HepG2 (cell line): ENCODE results near the gene DGKB. TPM values are rescaled to one million over a fixed set of nuclear protein-coding genes. Genes with fewer than 3 reads are reported as not detected.

ENCODE experiments used
- ATAC-seq: fragments of 200-7000 bp; cut with Tn5 transposase; 3 replicates; pipeline ENCODE4 v1.9.1; 2020; ENCODE audit warnings: mild to moderate bottlenecking, moderate library complexity
- BruUV-seq: library from RNA; stranded (reverse); fragments of 400-500 nt; replicated peaks from 2 replicates; lab custom pipeline; 2021; lab: Mats Ljungman, UMichigan
- CTCF ChIA-PET: fragments of 300-600 bp; formaldehyde crosslinking; extraction: SDS; loops from one replicate; lab custom pipeline; 2021; ENCODE audit warnings: low total read pairs, inconsistent platforms, low intra/inter-chr PET ratio; lab: Yijun Ruan, JAX
- POLR2A ChIA-PET: fragments of 350-600 bp; sonication (Branson Sonifier 250); formaldehyde crosslinking; loops from one replicate; lab custom pipeline; 2020; ENCODE audit warnings: antibody characterized with exemption, inconsistent platforms; lab: Yijun Ruan, JAX
- DNase-seq: peaks from one replicate; pipeline ENCODE4 v3.0.0-alpha.2; 2015; ENCODE audit warnings: low spot score
- FAIRE-seq: peaks from 3 replicates; lab custom pipeline; 2011; peaks lifted over from hg19 to GRCh38; lab: Jason Lieb, UNC
- H2AFZ ChIP-seq: one replicate; pipeline ENCODE4 v1.6.1; 2011; ENCODE audit warnings: low read length, inconsistent platforms
- H3K27ac ChIP-seq: fragments of 300-600 bp; 3 replicates; pipeline ENCODE4 v1.8.0; 2011; ENCODE audit warnings: mixed run types, mild to moderate bottlenecking, mixed read lengths, low read length, inconsistent platforms; ENCODE audit not compliant: insufficient read depth; ENCODE audit errors: extremely low read length
- H3K27me3 ChIP-seq, 2 experiments: fragments of 200-600 bp in 1 of 2; 2 replicates in 1 of 2; 3 replicates in 1 of 2; pipeline versions ENCODE4 v1.6.0 to v1.8.0; 2011; ENCODE audit warnings: low read length in 2 of 2, mild to moderate bottlenecking in 2 of 2, moderate library complexity in 2 of 2, inconsistent platforms in 1 of 2; ENCODE audit not compliant: insufficient read depth in 2 of 2, control insufficient read depth in 1 of 2
- H3K36me3 ChIP-seq, 2 experiments: fragments of 200-600 bp in 1 of 2; replicated peaks in 1 of 2; 2 replicates in 1 of 2; 3 replicates in 1 of 2; pipeline versions ENCODE4 v1.5.1 to v1.8.0; 2011; ENCODE audit warnings: low read length in 2 of 2, inconsistent platforms in 1 of 2; ENCODE audit not compliant: insufficient read depth in 2 of 2, control insufficient read depth in 1 of 2
- H3K4me1 ChIP-seq: 2 replicates; pipeline ENCODE4 v1.5.1; 2012; ENCODE audit warnings: low read length, inconsistent platforms; ENCODE audit not compliant: insufficient read depth
- H3K4me2 ChIP-seq: 2 replicates; pipeline ENCODE4 v1.6.0; 2011; ENCODE audit warnings: low read depth, low read length, inconsistent platforms
- H3K4me3 ChIP-seq, 3 experiments: fragments of 200-600 bp in 1 of 3; sonication (generic), shearing (Covaris generic) in 1 of 3; replicated peaks in 1 of 3; 2 replicates each; pipeline ENCODE4 v1.5.1; 2011 to 2016; ENCODE audit warnings: low read length in 3 of 3, inconsistent platforms in 2 of 3, low read depth in 2 of 3, mild to moderate bottlenecking in 2 of 3, control low read depth in 1 of 3, mixed read lengths in 1 of 3; ENCODE audit not compliant: insufficient read depth in 1 of 3
- H3K79me2 ChIP-seq: one replicate; pipeline ENCODE4 v1.6.1; 2011; ENCODE audit warnings: low read length, inconsistent platforms; ENCODE audit not compliant: insufficient read depth
- H3K9ac ChIP-seq: 2 replicates; pipeline ENCODE4 v1.6.0; 2011; ENCODE audit warnings: mild to moderate bottlenecking, low read depth, low read length, inconsistent platforms; ENCODE audit not compliant: insufficient read depth
- H3K9me3 ChIP-seq: 2 replicates; pipeline ENCODE4 v1.5.1; 2012; ENCODE audit warnings: mild to moderate bottlenecking, low read length
- H4K20me1 ChIP-seq: 2 replicates; pipeline ENCODE4 v1.6.0; 2011; ENCODE audit warnings: inconsistent platforms, mild to moderate bottlenecking, low read length, moderate library complexity; ENCODE audit not compliant: insufficient read depth
- CC2D1A ChIP-seq: sonication (generic); formaldehyde crosslinking; IDR thresholded peaks from 2 replicates; pipeline ENCODE4 v1.8.1; 2023; ENCODE audit warnings: mild to moderate bottlenecking, missing genetic modification reagents
- DMAP1 ChIP-seq: IDR thresholded peaks from 2 replicates; pipeline ENCODE4 v1.6.1; 2016
- HDAC2 ChIP-seq: sonication (generic); formaldehyde crosslinking; IDR thresholded peaks from 2 replicates; pipeline ENCODE4 v1.4.0; 2020; ENCODE audit warnings: missing genetic modification reagents
- JDP2 ChIP-seq: sonication (generic); formaldehyde crosslinking; IDR thresholded peaks from 2 replicates; pipeline ENCODE4 v1.8.1; 2022; ENCODE audit warnings: missing genetic modification reagents, borderline replicate concordance
- KLF13 ChIP-seq: sonication (generic); formaldehyde crosslinking; IDR thresholded peaks from 2 replicates; pipeline ENCODE4 v1.4.0; 2020; ENCODE audit warnings: mild to moderate bottlenecking, missing genetic modification reagents
- MIER3 ChIP-seq: IDR thresholded peaks from 2 replicates; pipeline ENCODE4 v1.6.1; 2016; ENCODE audit warnings: missing compliant biosample characterization, borderline replicate concordance
- NCOA1 ChIP-seq: sonication (generic); formaldehyde crosslinking; IDR thresholded peaks from 2 replicates; pipeline ENCODE4 v1.9.0; 2021; ENCODE audit warnings: missing genetic modification reagents
- PBX2 ChIP-seq: IDR thresholded peaks from 2 replicates; pipeline ENCODE4 v1.6.1; 2016; ENCODE audit warnings: control low read depth
- RBFOX2 ChIP-seq: fragments of 200-400 bp; formaldehyde crosslinking; IDR thresholded peaks from 2 replicates; pipeline ENCODE4 v1.6.1; 2017; ENCODE audit warnings: low read depth, mild to moderate bottlenecking, low read length
- SYNCRIP ChIP-seq: fragments of 200-400 bp; formaldehyde crosslinking; IDR thresholded peaks from 2 replicates; pipeline ENCODE4 v1.6.1; 2018; ENCODE audit warnings: mild to moderate bottlenecking, low read depth, low read length; ENCODE audit not compliant: insufficient read depth
- TERF1 ChIP-seq: sonication (generic); formaldehyde crosslinking; IDR thresholded peaks from 2 replicates; pipeline ENCODE4 v1.8.0; 2022; ENCODE audit warnings: mild to moderate bottlenecking, missing genetic modification reagents, moderate library complexity
- ZNF260 ChIP-seq: sonication (generic); formaldehyde crosslinking; IDR thresholded peaks from 2 replicates; pipeline ENCODE4 v1.4.0; 2020; ENCODE audit warnings: missing genetic modification reagents, low read depth, mild to moderate bottlenecking, borderline replicate concordance
- ZNF367 ChIP-seq: sonication (generic); formaldehyde crosslinking; IDR thresholded peaks from 2 replicates; pipeline ENCODE4 v1.4.0; 2020; ENCODE audit warnings: missing genetic modification reagents, borderline replicate concordance
- WGBS: methylation state at CpG from one replicate; pipeline ENCODE4 v1.1.6; 2017; ENCODE audit warnings: low lambda C conversion rate; 5-methylcytosine and 5-hydroxymethylcytosine counted together
- in situ Hi-C: cut with HindIII; loops from 2 replicates; pipeline ENCODE4 v1.10.0; 2017; ENCODE audit warnings: low pct_unique_long_range_greater_than_20kb; ENCODE audit not compliant: extremely low pct_ligation_motif_present
- intact Hi-C: fragments of 100-400 bp; cut with micrococcal nuclease; formaldehyde crosslinking; loops from one replicate; pipeline ENCODE4 v1.10.0; 2022; ENCODE audit not compliant: unreplicated experiment
- polyA plus RNA-seq, 8 experiments: library from polyadenylated mRNA; depleted of rRNA in 3 of 8; stranded (reverse) in 7 of 8; unstranded in 1 of 8; fragments of >200 nt; fragmentation: Illumina TruSeq in 4 of 8; extraction: Trizol in 4 of 8; gene quantifications; 2 replicates each; pipeline versions ENCODE4 v1.2.1 to v1.2.3, GENCODE V29; 2011 to 2016; ENCODE audit warnings: low read depth in 4 of 8, missing spikeins in 1 of 8, mixed read lengths in 1 of 8; ENCODE audit not compliant: insufficient read depth in 1 of 8
- total RNA-seq, 5 experiments: library from RNA; depleted of rRNA; stranded (reverse); fragments of >200 nt; fragmentation: Illumina TruSeq; extraction: Trizol; gene quantifications; 2 replicates each; pipeline ENCODE4 v1.2.3, GENCODE V29; 2016; ENCODE audit warnings: low read depth in 1 of 5

The DGKB gene
- total and polyA plus RNA-seq, 2 of the 13 experiments (the other 11 are each of a cell fraction or from before 2014, with no cell fraction given): not detected

- Histone ChIP-seq H3K4me2 (no peak overlapping the region), H3K36me3 (no peaks in the 10 kb centered on the region), H3K4me3 (no peak overlapping the region), H3K79me2 (no peaks in the 10 kb centered on the region), H3K27me3 (no peaks in the 10 kb centered on the region), H2AFZ (no peak overlapping the region), H3K27ac (no peak overlapping the region), H3K4me1 (no peaks in the 10 kb centered on the region), H4K20me1 (no peaks in the 10 kb centered on the region), H3K9ac (no peak overlapping the region), H3K9me3 (peaks cover 85% of the 10 kb centered on the region)
- in situ Hi-C loops: no loop called here
- intact Hi-C loops: no loop called here
- FAIRE-seq (no peak), ATAC-seq (no peak), DNase-seq (no peak)
- BruUV-seq: no TSS peak
- ChIA-PET CTCF (no interaction called here), POLR2A (no interaction called here)
- 23% methylated on average over 6 of the region's 10 CpGs for WGBS
- TF ChIP-seq RBFOX2 (no peak), HDAC2 (CRISPR knock-in tag) (no peak), CC2D1A (no peak), KLF13 (CRISPR knock-in tag) (no peak), JDP2 (no peak), ZNF367 (CRISPR knock-in tag) (no peak), MIER3 (no peak), TERF1 (CRISPR knock-in tag) (no peak), DMAP1 (CRISPR knock-in tag) (no peak), PBX2 (CRISPR knock-in tag) (no peak), NCOA1 (no peak), ZNF260 (CRISPR knock-in tag) (no peak), SYNCRIP (no peak)
Measured at GRCh38 chr7:14184292-14184864, 718.2 kb downstream of the DGKB start.
